ENCODE results near the gene ROR1. TPM values are rescaled to one million over a fixed set of nuclear protein-coding genes. Genes with fewer than 3 reads are reported as not detected.
A peak's percentile ranks its signal among the peaks of the same experiment; 100 is the strongest.

The ROR1 gene
- total RNA-seq, 8 experiments from 2014 or later: 1.2 to 15.7 (median 2.7) TPM

DNA sequence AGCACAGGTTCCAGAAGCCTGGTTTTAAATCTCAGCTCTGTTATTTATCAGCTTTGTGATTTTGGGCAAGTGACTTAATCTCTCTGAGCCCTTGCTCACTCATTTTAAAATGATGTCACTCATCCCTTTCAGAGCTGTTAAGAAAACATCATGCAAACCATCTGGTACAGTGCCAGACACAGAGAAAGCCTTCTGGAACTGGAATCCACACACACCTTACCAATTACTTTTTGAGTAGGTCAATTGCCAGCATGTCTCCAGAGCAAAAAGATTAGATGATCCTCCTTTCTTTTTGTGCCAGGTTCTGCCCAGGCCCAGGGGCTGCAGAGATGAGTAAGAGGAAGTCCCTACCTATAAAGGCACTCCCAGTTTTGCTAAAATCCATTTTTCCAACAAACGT, 61.3 kb downstream of the ROR1 start:
- Histone ChIP-seq H3K4me1 (replicated peaks in 1 of 2) (peaks cover 0 to 3% of the 10 kb centered on the region in 2 donors), H3K4me3 (no peak overlapping the region), H3K27ac (no peak overlapping the region)
- WGBS, 10 experiments: 0 to 73% (median 57%) methylated on average over 1 of the region's 1 CpG; no CpG with 5 or more reads in 6 of the 10 experiments
- in situ Hi-C loops (cut with MboI; ENCODE audit: low pct_unique_long_range_greater_than_20kb in 2 of 9, low sequenced_read_pairs in 9 of 9, unreplicated experiment in 9 of 9): no loop called here
- ATAC-seq (replicated peaks in 6 of 8): peak in 2 of 8 experiments; percentile 9 to 14

GRCh38 chr1:63836374-63836773, 62.6 kb downstream of the ROR1 start:
- Histone ChIP-seq H3K4me1 (replicated peaks in 1 of 2) (peaks cover 0 to 3% of the 10 kb centered on the region in 2 donors), H3K4me3 (no peak overlapping the region), H3K27ac (no peak overlapping the region)
- ATAC-seq (replicated peaks in 6 of 8): no peak
- WGBS, 10 experiments: 33 to 100% (median 82%) methylated on average over 1 of the region's 1 CpG; no CpG with 5 or more reads in 1 of the 10 experiments
- in situ Hi-C loops (cut with MboI; ENCODE audit: low pct_unique_long_range_greater_than_20kb in 2 of 9, low sequenced_read_pairs in 9 of 9, unreplicated experiment in 9 of 9): no loop called here

- Histone ChIP-seq H3K4me3 (no peak overlapping the region), H3K27ac (no peak overlapping the region), H3K4me1 (replicated peaks in 1 of 2) (peaks cover 0 to 3% of the 10 kb centered on the region in 2 donors)
- ATAC-seq (replicated peaks in 6 of 8): no peak
- 50 to 81% (median 62%) methylated on average over 1 to 5 of the region's 5 CpGs for WGBS, 10 experiments
- in situ Hi-C loops (cut with MboI; ENCODE audit: low pct_unique_long_range_greater_than_20kb in 2 of 9, low sequenced_read_pairs in 9 of 9, unreplicated experiment in 9 of 9): no loop called here
These were observed 63.0 kb downstream of the ROR1 start for GRCh38 chr1:63836830-63837229.

GRCh38 chr1:63843010-63843409, 69.2 kb downstream of the ROR1 start:
- in situ Hi-C loops (cut with MboI; ENCODE audit: low pct_unique_long_range_greater_than_20kb in 2 of 9, low sequenced_read_pairs in 9 of 9, unreplicated experiment in 9 of 9): no loop called here
- peaks cover 0 to under 1% of the 10 kb centered on the region in 2 donors for H3K4me1 ChIP-seq (replicated peaks in 1 of 2)
- H3K4me3 ChIP-seq: no peak overlapping the region
- no peak overlapping the region for H3K27ac ChIP-seq
- 60 to 80% methylated on average over 1 to 4 of the region's 7 CpGs; no CpG with 5 or more reads in 8 of the 10 experiments for WGBS, 10 experiments
- ATAC-seq (replicated peaks in 6 of 8): no peak

- peaks cover 4 to 10% of the 10 kb centered on the region in 2 donors for H3K4me1 ChIP-seq (replicated peaks in 1 of 2)
- H3K4me3 ChIP-seq: no peak overlapping the region
- in situ Hi-C loops (cut with MboI; ENCODE audit: low pct_unique_long_range_greater_than_20kb in 2 of 9, low sequenced_read_pairs in 9 of 9, unreplicated experiment in 9 of 9): no loop called here
- ATAC-seq (replicated peaks in 6 of 8): no peak
- H3K27ac ChIP-seq: no peak overlapping the region
- WGBS, 10 experiments: 60 to 100% (median 78%) methylated on average over 1 to 2 of the region's 2 CpGs; no CpG with 5 or more reads in 3 of the 10 experiments
These were observed 70.1 kb downstream of the ROR1 start for GRCh38 chr1:63843884-63844283.

- 38 to 100% (median 80%) methylated on average over 1 of the region's 1 CpG; no CpG with 5 or more reads in 1 of the 10 experiments for WGBS, 10 experiments
- no peak for ATAC-seq (replicated peaks in 6 of 8)
- Histone ChIP-seq H3K4me1 (replicated peaks in 1 of 2) (peaks cover 5 to 14% of the 10 kb centered on the region in 2 donors), H3K27ac (no peak overlapping the region), H3K4me3 (no peak overlapping the region)
- in situ Hi-C loops (cut with MboI; ENCODE audit: low pct_unique_long_range_greater_than_20kb in 2 of 9, low sequenced_read_pairs in 9 of 9, unreplicated experiment in 9 of 9): no loop called here
These were observed 71.5 kb downstream of the ROR1 start for GRCh38 chr1:63845346-63845745.

- WGBS, 10 experiments: 63 to 100% (median 94%) methylated on average over 2 to 9 of the region's 9 CpGs; no CpG with 5 or more reads in 1 of the 10 experiments
- no peak overlapping the region for H3K27ac ChIP-seq
- ATAC-seq (replicated peaks in 6 of 8): no peak
- peaks cover 5 to 14% of the 10 kb centered on the region in 2 donors for H3K4me1 ChIP-seq (replicated peaks in 1 of 2)
- in situ Hi-C loops (cut with MboI; ENCODE audit: low pct_unique_long_range_greater_than_20kb in 2 of 9, low sequenced_read_pairs in 9 of 9, unreplicated experiment in 9 of 9): no loop called here
- H3K4me3 ChIP-seq: no peak overlapping the region
These were observed 73.6 kb downstream of the ROR1 start for GRCh38 chr1:63847308-63847910.

DNA sequence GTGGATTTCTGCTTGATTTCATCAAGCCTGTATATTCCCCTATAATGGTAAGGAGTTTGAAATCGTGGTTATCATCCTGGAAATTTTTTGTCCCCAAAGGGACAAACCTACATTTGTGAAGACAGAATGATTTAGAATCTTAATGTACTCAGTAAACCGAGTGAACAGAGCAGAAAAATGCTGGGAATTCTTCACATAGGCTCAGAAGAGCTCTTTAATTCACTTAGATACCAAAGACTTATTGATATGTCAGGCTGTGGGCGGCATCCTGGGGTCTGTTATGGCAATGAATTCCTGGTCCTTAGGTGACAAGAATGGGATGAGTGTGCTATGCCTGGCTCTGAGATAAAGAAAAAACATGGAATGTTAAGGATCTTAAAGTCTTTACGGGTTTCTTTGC, 74.9 kb downstream of the ROR1 start:
- Histone ChIP-seq H3K27ac (no peak overlapping the region), H3K4me1 (replicated peaks in 1 of 2) (peaks cover 5 to 14% of the 10 kb centered on the region in 2 donors)
- WGBS, 10 experiments: 19 to 75% (median 50%) methylated on average over 2 to 4 of the region's 4 CpGs

GRCh38 chr1:63849149-63849548, 75.3 kb downstream of the ROR1 start:
- no peak overlapping the region for H3K27ac ChIP-seq
- 0 to 67% (median 25%) methylated on average over 1 of the region's 1 CpG; no CpG with 5 or more reads in 2 of the 10 experiments for WGBS, 10 experiments
- no peak overlapping the region for H3K4me3 ChIP-seq
- in situ Hi-C loops (cut with MboI; ENCODE audit: low pct_unique_long_range_greater_than_20kb in 2 of 9, low sequenced_read_pairs in 9 of 9, unreplicated experiment in 9 of 9): no loop called here
- H3K4me1 ChIP-seq (replicated peaks in 1 of 2): peaks cover 5 to 14% of the 10 kb centered on the region in 2 donors
- ATAC-seq (replicated peaks in 6 of 8): no peak

More for the DNA sequence above, 74.9 kb downstream of the ROR1 start:
- no peak overlapping the region for H3K4me3 ChIP-seq
- peak in 5 of 8 experiments; percentile 35 to 96 (median 48) for ATAC-seq (replicated peaks in 6 of 8)
- in situ Hi-C loops (cut with MboI; ENCODE audit: low pct_unique_long_range_greater_than_20kb in 2 of 9, low sequenced_read_pairs in 9 of 9, unreplicated experiment in 9 of 9): no loop called here

- Histone ChIP-seq H3K4me3 (no peak overlapping the region), H3K27ac (no peak overlapping the region), H3K4me1 (replicated peaks in 1 of 2) (peaks cover 0 to 3% of the 10 kb centered on the region in 2 donors)
- ATAC-seq (replicated peaks in 6 of 8): no peak
- in situ Hi-C loops (cut with MboI; ENCODE audit: low pct_unique_long_range_greater_than_20kb in 2 of 9, low sequenced_read_pairs in 9 of 9, unreplicated experiment in 9 of 9): no loop called here
- WGBS, 10 experiments: 40 to 93% (median 84%) methylated on average over 1 to 3 of the region's 3 CpGs; no CpG with 5 or more reads in 2 of the 10 experiments
These were observed 80.3 kb downstream of the ROR1 start for GRCh38 chr1:63854091-63854490.

- in situ Hi-C loops (cut with MboI; ENCODE audit: low pct_unique_long_range_greater_than_20kb in 2 of 9, low sequenced_read_pairs in 9 of 9, unreplicated experiment in 9 of 9): no loop called here
- Histone ChIP-seq H3K27ac (no peak overlapping the region), H3K4me1 (replicated peaks in 1 of 2) (no peaks in the 10 kb centered on the region), H3K4me3 (no peak overlapping the region)
- 60 to 100% (median 89%) methylated on average over 1 of the region's 1 CpG; no CpG with 5 or more reads in 2 of the 10 experiments for WGBS, 10 experiments
- ATAC-seq (replicated peaks in 6 of 8): no peak
These were observed 82.1 kb downstream of the ROR1 start for GRCh38 chr1:63855942-63856341.

- WGBS, 10 experiments: 61 to 94% (median 86%) methylated on average over 4 of the region's 4 CpGs
- no peaks in the 10 kb centered on the region for H3K4me1 ChIP-seq (replicated peaks in 1 of 2)
- H3K4me3 ChIP-seq: no peak overlapping the region
- ATAC-seq (replicated peaks in 6 of 8): no peak
- in situ Hi-C loops (cut with MboI; ENCODE audit: low pct_unique_long_range_greater_than_20kb in 2 of 9, low sequenced_read_pairs in 9 of 9, unreplicated experiment in 9 of 9): no loop called here
- no peak overlapping the region for H3K27ac ChIP-seq
These were observed 83.1 kb downstream of the ROR1 start for GRCh38 chr1:63856924-63857323.

DNA sequence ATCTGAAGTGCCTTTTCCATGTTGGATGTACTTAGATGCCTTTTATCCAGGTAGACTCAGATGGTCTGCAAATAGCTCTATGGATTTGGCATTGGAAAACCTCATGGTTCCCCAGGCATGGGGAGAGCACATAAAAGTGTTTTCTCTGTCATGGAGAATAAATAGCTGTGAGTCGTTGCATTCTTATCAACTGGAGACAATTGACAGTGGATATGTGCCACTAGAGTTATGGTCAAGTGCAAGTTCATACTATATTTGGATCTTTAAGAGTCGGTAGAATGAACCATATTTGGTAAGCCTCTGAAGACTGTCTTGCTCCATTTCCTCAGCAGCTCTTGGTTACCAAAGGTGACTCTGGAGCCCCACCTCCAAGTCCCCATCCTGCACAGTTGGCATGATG, 83.7 kb downstream of the ROR1 start:
- 58 to 100% (median 87%) methylated on average over 1 to 2 of the region's 2 CpGs; no CpG with 5 or more reads in 2 of the 10 experiments for WGBS, 10 experiments
- Histone ChIP-seq H3K4me3 (no peak overlapping the region), H3K4me1 (replicated peaks in 1 of 2) (no peaks in the 10 kb centered on the region), H3K27ac (no peak overlapping the region)
- in situ Hi-C loops (cut with MboI; ENCODE audit: low pct_unique_long_range_greater_than_20kb in 2 of 9, low sequenced_read_pairs in 9 of 9, unreplicated experiment in 9 of 9): no loop called here
- no peak for ATAC-seq (replicated peaks in 6 of 8)

DNA sequence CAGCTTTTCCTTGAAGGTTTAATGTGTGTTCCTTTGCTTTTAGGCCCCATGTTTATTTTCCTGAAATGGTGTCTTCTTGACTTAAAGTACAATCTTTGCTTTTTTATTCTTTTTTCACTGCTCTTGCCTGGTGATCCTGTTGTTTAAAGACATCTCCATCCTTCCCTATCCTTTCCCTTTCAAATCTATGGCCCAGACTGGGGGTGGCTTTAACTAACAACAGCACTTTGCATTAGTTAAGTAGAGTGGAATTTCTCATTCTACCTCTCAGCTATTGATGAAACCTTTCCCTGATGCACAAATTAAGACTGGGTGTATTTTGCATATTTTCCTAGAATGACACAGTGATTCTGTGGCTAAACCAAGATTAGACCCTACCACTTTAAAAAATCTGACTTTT, 84.3 kb downstream of the ROR1 start:
- H3K4me1 ChIP-seq (replicated peaks in 1 of 2): peaks cover 0 to 3% of the 10 kb centered on the region in 2 donors
- no peak overlapping the region for H3K27ac ChIP-seq
- in situ Hi-C loops (cut with MboI; ENCODE audit: low pct_unique_long_range_greater_than_20kb in 2 of 9, low sequenced_read_pairs in 9 of 9, unreplicated experiment in 9 of 9): no loop called here
- no peak overlapping the region for H3K4me3 ChIP-seq
- peak in 1 of 8 experiments; percentile 24 for ATAC-seq (replicated peaks in 6 of 8)
